GM20000 (cell line): Measurements from ENCODE around the gene NDUFC1.
"Not testable (repeated sequence)": the region's sequence is repeated elsewhere in the genome, so short reads cannot be mapped to it uniquely, and the experiment has no call there.

ENCODE experiments used
- DNase-seq: peaks from one replicate; pipeline ENCODE4 v3.0.0; 2012; ENCODE audit warnings: low spot score
- CTCF ChIP-seq: IDR thresholded peaks from 2 replicates; pipeline ENCODE4 v1.5.1; 2012; ENCODE audit warnings: mild to moderate bottlenecking, control low read depth; ENCODE audit errors: extremely low read depth, missing control alignments

NDUFC1 gene

GRCh38 chr4:139301821-139302611 is at the start of gene NDUFC1:
TSS of gene NDUFC1 (minus strand) at chr4:139302477. CDS start at chr4:139295798, 6,679 bp downstream.
- TF ChIP-seq CTCF, result no peak
- DNase-seq, result peak; percentile 48

- no peak for TF ChIP-seq CTCF
- DNase-seq, result no peak
Measured at GRCh38 chr4:139337612-139338011, 35.3 kb upstream of the NDUFC1 start.

GRCh38 chr4:139333046-139333445 is 30.8 kb upstream of the NDUFC1 start:
- DNase-seq, result no peak
- TF ChIP-seq CTCF, result no peak

DNA sequence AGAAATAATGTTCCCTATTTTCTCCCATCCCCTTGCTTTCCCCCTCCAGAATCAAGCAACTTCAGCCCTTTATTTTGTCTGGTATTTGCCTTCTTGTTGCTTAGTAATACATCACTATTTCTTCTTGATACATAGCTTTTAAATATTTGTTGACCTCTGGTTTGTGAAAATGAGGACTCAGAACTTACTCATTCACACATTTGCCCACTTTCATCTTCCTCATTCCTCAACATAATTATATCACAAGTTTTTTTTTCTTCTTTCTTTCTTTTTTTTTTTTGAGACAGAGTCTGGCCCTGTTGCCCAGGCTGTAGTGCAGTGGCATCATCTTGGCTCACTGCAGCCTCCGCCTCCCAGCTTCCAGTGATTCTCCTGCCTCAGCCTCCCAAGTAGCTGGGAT is 28.9 kb upstream of the NDUFC1 start:
- TF ChIP-seq CTCF, result no peak
- DNase-seq, result no peak

DNA sequence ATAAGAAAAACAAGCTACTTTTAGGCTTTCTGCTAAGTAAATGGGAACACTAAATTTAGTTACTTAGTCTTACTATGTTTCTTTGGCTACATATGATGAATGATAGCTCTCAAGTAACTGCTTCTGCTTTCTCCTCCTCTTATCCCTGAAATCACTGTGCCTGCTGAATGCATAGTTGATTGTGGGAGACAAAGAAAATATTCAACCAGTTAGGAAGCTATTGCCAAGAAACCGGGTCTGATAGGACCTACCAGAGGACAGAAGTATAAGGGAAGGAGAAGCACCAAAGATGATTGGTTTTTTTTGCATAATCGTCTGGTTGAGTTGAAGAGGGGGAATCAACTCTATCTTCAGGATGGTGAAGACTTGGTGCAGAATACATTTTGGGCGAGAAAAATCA is 28.0 kb upstream of the NDUFC1 start:
- TF ChIP-seq CTCF, result no peak
- no peak for DNase-seq

- DNase-seq, result no peak
- no peak for TF ChIP-seq CTCF
Measured at GRCh38 chr4:139329665-139330200, 27.5 kb upstream of the NDUFC1 start.

DNA sequence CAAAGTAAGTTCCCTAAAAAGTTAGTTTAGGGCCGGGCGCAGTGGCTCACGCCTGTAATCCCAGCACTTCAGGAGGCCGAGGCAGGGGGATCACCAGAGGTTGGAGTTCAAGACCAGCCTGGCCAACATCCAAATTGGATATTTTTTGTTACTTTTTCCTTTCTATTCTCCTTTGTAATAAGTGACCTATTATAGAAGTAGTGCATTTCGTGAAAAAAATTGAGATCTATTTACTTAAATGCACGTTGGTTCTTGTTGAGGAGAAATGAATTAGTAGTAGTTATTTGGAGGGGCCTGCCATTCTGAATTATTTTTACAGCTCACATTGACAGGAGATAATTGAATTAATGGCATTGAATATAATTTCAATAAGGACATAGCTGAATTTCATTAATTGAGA is 22.3 kb upstream of the NDUFC1 start:
- DNase-seq, result no peak
- no peak for TF ChIP-seq CTCF

- not testable (repeated sequence) for DNase-seq
Measured at GRCh38 chr4:139322541-139322940, 20.3 kb upstream of the NDUFC1 start.

GRCh38 chr4:139322070-139322469 is 19.8 kb upstream of the NDUFC1 start:
- DNase-seq, result not testable (repeated sequence)
